Smooth muscle cell (in vitro differentiated cells): ENCODE measurements around the gene DUOX1. TPM values are rescaled to one million over a fixed set of nuclear protein-coding genes. Genes with fewer than 3 reads are reported as not detected.

Experiments
- DNase-seq: peaks from one replicate; lab custom pipeline; 2025; ENCODE audit not compliant: unreplicated experiment; lab: John Stamatoyannopoulos, UW
- H2AFZ ChIP-seq: fragments of 200-600 bp; sonication (generic); 2 replicates; pipeline ENCODE4 v1.6.0; 2016; ENCODE audit warnings: antibody characterized with exemption, low read depth, mild to moderate bottlenecking
- H3F3A ChIP-seq: fragments of 200-600 bp; sonication (generic); 2 replicates; pipeline ENCODE4 v1.6.0; 2017; ENCODE audit warnings: antibody characterized with exemption, low read depth
- H3K27ac ChIP-seq: fragments of 200-600 bp; sonication (generic); 2 replicates; pipeline ENCODE4 v1.5.1; 2016; ENCODE audit warnings: low read depth, mild to moderate bottlenecking
- H3K27me3 ChIP-seq: fragments of 200-600 bp; sonication (generic); 2 replicates; pipeline ENCODE4 v1.6.1; 2016; ENCODE audit warnings: low read depth, mild to moderate bottlenecking
- H3K36me3 ChIP-seq: fragments of 200-600 bp; sonication (generic); 2 replicates; pipeline ENCODE4 v1.5.1; 2016; ENCODE audit warnings: low read depth
- H3K4me1 ChIP-seq: fragments of 200-600 bp; sonication (generic); 2 replicates; pipeline ENCODE4 v1.5.1; 2016; ENCODE audit warnings: low read depth
- H3K4me2 ChIP-seq: fragments of 200-600 bp; sonication (generic); 2 replicates; pipeline ENCODE4 v1.6.0; 2016; ENCODE audit warnings: mild to moderate bottlenecking
- H3K4me3 ChIP-seq: fragments of 200-600 bp; sonication (generic); 2 replicates; pipeline ENCODE4 v1.5.1; 2016; ENCODE audit warnings: mild to moderate bottlenecking
- H3K79me2 ChIP-seq: fragments of 200-600 bp; sonication (generic); 2 replicates; pipeline ENCODE4 v1.6.0; 2016; ENCODE audit warnings: low read depth, mild to moderate bottlenecking
- H3K9ac ChIP-seq: fragments of 200-600 bp; sonication (generic); 2 replicates; pipeline ENCODE4 v1.6.0; 2016; ENCODE audit warnings: low read depth
- H3K9me3 ChIP-seq: fragments of 200-600 bp; sonication (generic); replicated peaks from 2 replicates; pipeline ENCODE4 v1.5.1; 2016; ENCODE audit warnings: low read depth
- H4K20me1 ChIP-seq: fragments of 200-600 bp; sonication (generic); 2 replicates; pipeline ENCODE4 v1.6.0; 2016; ENCODE audit warnings: low read depth
- CTCF ChIP-seq: fragments of 200-600 bp; sonication (generic); IDR thresholded peaks from 2 replicates; pipeline ENCODE4 v1.5.1; 2017; ENCODE audit warnings: borderline replicate concordance, mild to moderate bottlenecking, antibody characterized with exemption; ENCODE audit not compliant: insufficient read depth, poor library complexity, severe bottlenecking
- WGBS: methylation state at CpG from one replicate; pipeline ENCODE4 v1.1.7; 2016; ENCODE audit warnings: low lambda C conversion rate; 5-methylcytosine and 5-hydroxymethylcytosine counted together
- polyA plus RNA-seq: library from polyadenylated mRNA; unstranded; fragments of >200 nt; fragmentation: Nextera tagmentation; extraction: Ambion mirVana; gene quantifications from 2 replicates; pipeline ENCODE4 v1.2.1, GENCODE V29; 2016
- total RNA-seq: library from RNA; depleted of rRNA; stranded (reverse); fragments of >200 nt; gene quantifications from 2 replicates; pipeline ENCODE4 v1.2.3, GENCODE V29; 2014

Gene DUOX1
- total and polyA plus RNA-seq, 2 experiments from 2014 or later: 4.4 to 5.8 TPM

GRCh38 chr15:45199136-45199810 lies 69.5 kb downstream of the DUOX1 start:
- DNase-seq: no peak
- peaks cover 4% of the 10 kb centered on the region for H3K4me1 ChIP-seq
- H4K20me1 ChIP-seq: no peaks in the 10 kb centered on the region
- H3K9ac ChIP-seq: peak overlapping the region; percentile 26
- H3K9me3 ChIP-seq: no peaks in the 10 kb centered on the region
- no peaks in the 10 kb centered on the region for H3K79me2 ChIP-seq
- 2% methylated on average over 25 of the region's 25 CpGs for WGBS
- H3F3A ChIP-seq: peaks cover 15% of the 10 kb centered on the region
- H3K27me3 ChIP-seq: no peaks in the 10 kb centered on the region
- peak overlapping the region; percentile 80 for H3K4me2 ChIP-seq
- H2AFZ ChIP-seq: peak overlapping the region; percentile 81
- no peak for TF ChIP-seq CTCF
- peak overlapping the region; percentile 87 for H3K27ac ChIP-seq
- peak overlapping the region; percentile 57 for H3K4me3 ChIP-seq
- no peaks in the 10 kb centered on the region for H3K36me3 ChIP-seq

- WGBS: under 1% methylated on average over 34 of the region's 34 CpGs
- H3K4me2 ChIP-seq: peak overlapping the region; percentile 80
- H4K20me1 ChIP-seq: no peaks in the 10 kb centered on the region
- H3K9ac ChIP-seq: peak overlapping the region; percentile 86
- H3K4me3 ChIP-seq: peak overlapping the region; percentile 57
- H3F3A ChIP-seq: peaks cover 15% of the 10 kb centered on the region
- peak overlapping the region; percentile 87 for H3K27ac ChIP-seq
- H3K9me3 ChIP-seq: no peaks in the 10 kb centered on the region
- H3K4me1 ChIP-seq: peaks cover 4% of the 10 kb centered on the region
- H3K27me3 ChIP-seq: no peaks in the 10 kb centered on the region
- TF ChIP-seq CTCF: no peak
- peak; percentile 89 for DNase-seq
- no peaks in the 10 kb centered on the region for H3K79me2 ChIP-seq
- no peaks in the 10 kb centered on the region for H3K36me3 ChIP-seq
- H2AFZ ChIP-seq: peak overlapping the region; percentile 92
These were observed 70.4 kb downstream of the DUOX1 start for GRCh38 chr15:45200001-45200798.

GRCh38 chr15:45200799-45201556 lies 71.2 kb downstream of the DUOX1 start:
- peaks cover 15% of the 10 kb centered on the region for H3F3A ChIP-seq
- peaks cover 4% of the 10 kb centered on the region for H3K4me1 ChIP-seq
- no peaks in the 10 kb centered on the region for H3K9me3 ChIP-seq
- TF ChIP-seq CTCF: no peak
- H3K4me2 ChIP-seq: peak overlapping the region; percentile 80
- H3K27ac ChIP-seq: peak overlapping the region; percentile 87
- H2AFZ ChIP-seq: peak overlapping the region; percentile 92
- H3K36me3 ChIP-seq: no peaks in the 10 kb centered on the region
- H3K79me2 ChIP-seq: no peaks in the 10 kb centered on the region
- no peaks in the 10 kb centered on the region for H3K27me3 ChIP-seq
- H3K4me3 ChIP-seq: peak overlapping the region; percentile 57
- peak overlapping the region; percentile 86 for H3K9ac ChIP-seq
- H4K20me1 ChIP-seq: no peaks in the 10 kb centered on the region
- WGBS: 4% methylated on average over 34 of the region's 34 CpGs
- peak; percentile 50 for DNase-seq
